Spleen (tissue), 11 donors: ENCODE data around the gene ZFP57. TPM values are rescaled to one million over a fixed set of nuclear protein-coding genes. Genes with fewer than 3 reads are reported as not detected.

Experiments used
- DNase-seq: peaks from one replicate; pipeline ENCODE4 v3.0.0-alpha.2; 2020
- H3K27ac ChIP-seq, 8 donors: fragments of 200-600 bp; sonication (generic) in 7 of 8; 1 replicate in 4 of 8; 2 replicates in 4 of 8; pipeline versions ENCODE4 v1.5.0 to v1.8.0; 2016 to 2021; ENCODE audit warnings: inconsistent platforms in 4 of 8, mild to moderate bottlenecking in 4 of 8, moderate library complexity in 1 of 8
- H3K27me3 ChIP-seq, 7 donors: fragments of 200-600 bp; sonication (generic) in 6 of 7; replicated peaks in 1 of 7; 1 replicate in 4 of 7; 2 replicates in 3 of 7; pipeline versions ENCODE4 v1.5.0 to v1.8.0; 2016 to 2021; ENCODE audit warnings: inconsistent platforms in 3 of 7, mild to moderate bottlenecking in 1 of 7
- H3K36me3 ChIP-seq, 6 donors: fragments of 200-600 bp; sonication (generic) in 5 of 6; 1 replicate in 4 of 6; 2 replicates in 2 of 6; pipeline versions ENCODE4 v1.5.0 to v1.8.0; 2016 to 2021; ENCODE audit warnings: inconsistent platforms in 2 of 6
- H3K4me1 ChIP-seq, 6 donors: fragments of 200-600 bp; sonication (generic) in 5 of 6; 1 replicate in 3 of 6; 2 replicates in 3 of 6; pipeline versions ENCODE4 v1.5.0 to v1.8.0; 2016 to 2021; ENCODE audit warnings: inconsistent platforms in 3 of 6
- H3K4me3 ChIP-seq, 8 donors: fragments of 200-600 bp; sonication (generic) in 7 of 8; 1 replicate in 4 of 8; 2 replicates in 4 of 8; pipeline versions ENCODE4 v1.5.0 to v1.8.0; 2016 to 2021; ENCODE audit warnings: inconsistent platforms in 4 of 8, mild to moderate bottlenecking in 4 of 8, moderate library complexity in 2 of 8
- H3K9me3 ChIP-seq, 8 donors: fragments of 200-600 bp; sonication (generic) in 7 of 8; 1 replicate in 4 of 8; 2 replicates in 4 of 8; pipeline versions ENCODE4 v1.5.0 to v1.8.0; 2016 to 2021; ENCODE audit warnings: inconsistent platforms in 4 of 8
- POLR2A ChIP-seq, 3 donors: fragments of 450-650 bp; IDR thresholded peaks; one replicate each; pipeline ENCODE4 v1.5.1; 2017; ENCODE audit warnings: antibody characterized with exemption in 3 of 3, mild to moderate bottlenecking in 1 of 3
- POLR2AphosphoS5 ChIP-seq, 3 donors: sonication (generic); formaldehyde crosslinking; IDR thresholded peaks; one replicate each; pipeline ENCODE4 v1.5.1; 2017; ENCODE audit warnings: antibody characterized with exemption in 3 of 3
- WGBS, 5 donors: extraction: QIAGEN DNeasy Blood & Tissue Kit in 3 of 5; methylation state at CpG; one replicate each; pipeline versions ENCODE4 v1.1.5 to v1.1.7; 2013 to 2018; 5-methylcytosine and 5-hydroxymethylcytosine counted together
- intact Hi-C: fragments of 100-400 bp; cut with DNase I; formaldehyde crosslinking; loops from one replicate; pipeline ENCODE4 v1.15.0; 2023; ENCODE audit warnings: low total_unique reads
- polyA plus RNA-seq, 3 donors: library from polyadenylated mRNA; stranded (reverse); fragments of 200-250 nt; gene quantifications; one replicate each; pipeline ENCODE4 v1.2.1, GENCODE V29; 2013
- total RNA-seq, 7 donors: library from RNA; depleted of rRNA in 3 of 7; stranded (reverse); fragments of >200 nt in 3 of 7; fragmentation: NEBNext Ultra II Directional in 4 of 7; extraction: Animal tissue kit (Norgen Biotek cat#: 25700) in 4 of 7; gene quantifications; one replicate each; pipeline versions ENCODE4 v1.1.0 to v1.2.1, GENCODE V29; 2016 to 2021
- TF ChIP-seq, protein P1 (sequence below), 11 experiments: fragments of 200-600 bp in 7 of 11; fragments of 450-650 bp in 4 of 11; sonication (generic) in 4 of 11; IDR thresholded peaks in 8 of 11; conservative IDR thresholded peaks in 3 of 11; 1 replicate in 7 of 11; 2 replicates in 4 of 11; pipeline versions ENCODE4 v1.4.0 to v1.8.0; 2016 to 2021; ENCODE audit warnings: antibody characterized with exemption in 11 of 11, inconsistent platforms in 4 of 11, mild to moderate bottlenecking in 1 of 11
- donor health status: healthy with polysubstance abuse.
- donor health status: DM: no; HTN: no; CAD: no; lungs with moderate emphysema.
- donor health status: DM: no; HTN: no; CAD: no.
- donor health status: Bipolar disorder and iron deficiency.
- donor health status: healthy.
- donor health status: DM: no; HTN: no; CAD: no.
- donor health status: DM: yes; HTN: yes; CAD: no.

Gene ZFP57
- total and polyA plus RNA-seq, 10 donors: 0.37 to 6.8 (median 1.7) TPM; not detected in 6

DNA sequence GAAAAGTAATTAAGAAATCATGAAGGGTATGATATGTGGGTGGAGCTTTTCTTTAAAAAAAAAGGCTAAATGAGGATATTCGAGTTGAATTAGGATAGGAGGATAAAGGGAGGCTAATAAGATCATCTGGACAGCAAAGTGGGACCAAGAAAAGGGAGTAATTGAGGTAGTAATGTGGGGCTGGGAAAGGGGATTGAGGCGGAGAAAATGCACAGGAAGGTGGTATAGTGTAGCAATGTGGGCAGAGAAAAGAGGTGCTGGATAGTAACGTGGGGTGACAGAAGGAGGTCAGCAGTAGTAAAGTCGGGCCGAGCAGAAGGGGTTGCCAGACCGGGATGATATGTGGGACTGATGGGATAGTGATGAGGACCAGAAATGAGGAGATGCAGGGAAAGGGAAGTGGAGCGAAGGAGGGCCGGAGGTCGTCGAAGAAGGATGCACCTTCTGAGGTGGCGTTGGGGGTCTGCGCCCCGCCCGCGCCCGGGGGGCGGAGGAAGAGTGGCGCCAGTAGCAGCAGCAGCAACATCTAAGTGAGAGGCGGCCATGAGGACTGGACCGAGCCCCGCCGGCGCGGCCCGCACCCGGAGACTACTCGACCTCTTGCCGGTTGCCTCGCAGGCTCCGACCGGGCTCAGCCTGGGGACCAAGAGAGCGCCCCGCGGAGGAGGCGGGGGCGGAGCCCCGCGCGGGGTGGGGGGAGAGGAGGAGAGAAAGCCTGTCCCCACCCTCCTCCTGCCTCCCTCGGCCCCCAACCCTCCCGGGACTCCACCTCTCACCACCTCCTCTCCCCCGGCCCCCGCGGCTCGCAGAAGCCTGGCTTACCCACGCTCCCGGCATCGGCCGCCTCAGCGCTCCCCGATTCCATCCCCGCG is 48.9 kb downstream of the ZFP57 start:
- Histone ChIP-seq H3K4me1 (peaks cover 15 to 78% (median 61%) of the 10 kb centered on the region in 6 donors), H3K27me3 (peaks cover 0 to 47% (median 0%) of the 10 kb centered on the region in 7 donors), H3K27ac (peak overlapping the region; percentile 63 to 90 (median 86)), H3K36me3 (no peaks in the 10 kb centered on the region), H3K4me3 (peak overlapping the region; percentile 48 to 85 (median 72)), H3K9me3 (no peaks in the 10 kb centered on the region)
- intact Hi-C loops: no loop called here
- peak; percentile 91 for DNase-seq
- TF ChIP-seq POLR2A (IDR thresholded peaks at IDR 0.05): no peak
- TF ChIP-seq, protein P1, sequence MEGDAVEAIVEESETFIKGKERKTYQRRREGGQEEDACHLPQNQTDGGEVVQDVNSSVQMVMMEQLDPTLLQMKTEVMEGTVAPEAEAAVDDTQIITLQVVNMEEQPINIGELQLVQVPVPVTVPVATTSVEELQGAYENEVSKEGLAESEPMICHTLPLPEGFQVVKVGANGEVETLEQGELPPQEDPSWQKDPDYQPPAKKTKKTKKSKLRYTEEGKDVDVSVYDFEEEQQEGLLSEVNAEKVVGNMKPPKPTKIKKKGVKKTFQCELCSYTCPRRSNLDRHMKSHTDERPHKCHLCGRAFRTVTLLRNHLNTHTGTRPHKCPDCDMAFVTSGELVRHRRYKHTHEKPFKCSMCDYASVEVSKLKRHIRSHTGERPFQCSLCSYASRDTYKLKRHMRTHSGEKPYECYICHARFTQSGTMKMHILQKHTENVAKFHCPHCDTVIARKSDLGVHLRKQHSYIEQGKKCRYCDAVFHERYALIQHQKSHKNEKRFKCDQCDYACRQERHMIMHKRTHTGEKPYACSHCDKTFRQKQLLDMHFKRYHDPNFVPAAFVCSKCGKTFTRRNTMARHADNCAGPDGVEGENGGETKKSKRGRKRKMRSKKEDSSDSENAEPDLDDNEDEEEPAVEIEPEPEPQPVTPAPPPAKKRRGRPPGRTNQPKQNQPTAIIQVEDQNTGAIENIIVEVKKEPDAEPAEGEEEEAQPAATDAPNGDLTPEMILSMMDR (IDR thresholded peaks at IDR 0.05 in 8 of 11, conservative IDR thresholded peaks at IDR 0.05 in 3 of 11): no peak
- TF ChIP-seq POLR2AphosphoS5 (IDR thresholded peaks at IDR 0.05): no peak
- WGBS, 5 donors: 3 to 7% (median 4%) methylated on average over 24 to 50 of the region's 53 CpGs

DNA sequence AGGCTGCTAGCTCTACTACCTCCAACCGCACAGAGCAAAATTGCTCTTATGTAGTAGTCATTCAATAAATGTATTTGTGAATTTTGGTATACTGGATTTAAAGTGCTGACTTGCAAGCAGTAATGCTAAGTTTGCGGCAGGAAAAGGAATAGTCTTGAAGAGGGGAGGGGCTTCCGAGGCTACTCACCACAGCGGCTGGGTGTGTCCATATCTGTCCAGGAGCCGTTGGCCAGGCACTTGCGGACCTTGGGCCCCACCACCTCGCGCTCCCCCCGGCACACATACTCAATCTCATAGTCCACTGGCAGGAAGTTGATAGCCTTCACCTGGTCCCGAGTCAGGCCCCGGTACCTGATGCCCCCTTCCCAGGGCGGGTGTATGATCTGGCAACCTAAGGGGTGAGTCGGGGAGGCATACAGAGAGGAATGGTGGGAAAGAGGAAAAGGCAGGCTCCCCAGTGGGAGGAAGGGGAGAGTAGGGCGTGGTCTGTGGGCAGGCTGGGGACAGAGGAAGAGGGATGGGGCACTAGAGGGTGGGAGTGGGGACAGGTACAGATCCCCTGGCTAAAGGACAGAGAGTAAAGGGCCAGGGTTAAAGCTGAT is 49.6 kb downstream of the ZFP57 start:
- peak overlapping the region in 4 of 8 donors; percentile 74 to 85 (median 76) for H3K4me3 ChIP-seq

GRCh38 chr6:29630315-29630714 is 50.6 kb downstream of the ZFP57 start:
- TF ChIP-seq POLR2AphosphoS5 (IDR thresholded peaks at IDR 0.05): peak in 1 of 3 donors; percentile 26
- TF ChIP-seq, protein P1 (IDR thresholded peaks at IDR 0.05 in 8 of 11, conservative IDR thresholded peaks at IDR 0.05 in 3 of 11): no peak
- no peaks in the 10 kb centered on the region for H3K36me3 ChIP-seq
- H3K4me3 ChIP-seq: peak overlapping the region in 1 of 8 donors; percentile 85
- H3K27me3 ChIP-seq: peaks cover 0 to 49% (median 0%) of the 10 kb centered on the region in 7 donors
- H3K9me3 ChIP-seq: no peaks in the 10 kb centered on the region
- 72 to 88% (median 81%) methylated on average over 9 of the region's 9 CpGs for WGBS, 5 donors
- H3K4me1 ChIP-seq: peaks cover 15 to 93% (median 69%) of the 10 kb centered on the region in 6 donors
- intact Hi-C loops: no loop called here
- H3K27ac ChIP-seq: no peak overlapping the region
- peak; percentile 80 for DNase-seq

More for the DNA sequence above, 49.6 kb downstream of the ZFP57 start:
- no peaks in the 10 kb centered on the region for H3K36me3 ChIP-seq
- no peaks in the 10 kb centered on the region for H3K9me3 ChIP-seq
- H3K4me1 ChIP-seq: peaks cover 15 to 86% (median 65%) of the 10 kb centered on the region in 6 donors
- H3K27me3 ChIP-seq: peaks cover 0 to 49% (median 0%) of the 10 kb centered on the region in 7 donors
- intact Hi-C loops: no loop called here
- peak overlapping the region in 4 of 8 donors; percentile 20 to 90 (median 54) for H3K27ac ChIP-seq
- 53 to 70% (median 63%) methylated on average over 14 of the region's 14 CpGs for WGBS, 5 donors
- no peak for TF ChIP-seq POLR2A (IDR thresholded peaks at IDR 0.05)
- peak in 1 of 3 donors; percentile 24 for TF ChIP-seq POLR2AphosphoS5 (IDR thresholded peaks at IDR 0.05)
- DNase-seq: no peak

- intact Hi-C loops: no loop called here
- Histone ChIP-seq H3K27me3 (peaks cover 0 to 49% (median 0%) of the 10 kb centered on the region in 7 donors), H3K36me3 (no peaks in the 10 kb centered on the region), H3K9me3 (no peaks in the 10 kb centered on the region), H3K4me1 (peaks cover 15 to 93% (median 71%) of the 10 kb centered on the region in 6 donors), H3K4me3 (no peak overlapping the region), H3K27ac (no peak overlapping the region)
- DNase-seq: no peak
- TF ChIP-seq POLR2A (IDR thresholded peaks at IDR 0.05): no peak
- TF ChIP-seq, protein P1 (IDR thresholded peaks at IDR 0.05 in 8 of 11, conservative IDR thresholded peaks at IDR 0.05 in 3 of 11): no peak
- TF ChIP-seq POLR2AphosphoS5 (IDR thresholded peaks at IDR 0.05): no peak
- whole genome bisulfite sequencing, 5 donors: 66 to 83% (median 79%) methylated on average over 2 of the region's 2 CpGs
These were observed 51.4 kb downstream of the ZFP57 start for GRCh38 chr6:29629571-29629970.
